Omental fat pad (tissue), 4 donors: ENCODE data around the gene TRPM3. TPM values are rescaled to one million over a fixed set of nuclear protein-coding genes. Genes with fewer than 3 reads are reported as not detected.

Experiments used
- ATAC-seq: fragments of 150-250 bp; one replicate; pipeline ENCODE4 v1.9.1; 2016; ENCODE audit warnings: mild to moderate bottlenecking, moderate library complexity; ENCODE audit not compliant: low FRiP score
- DNase-seq: peaks from one replicate; pipeline ENCODE4 v3.0.0-alpha.2; 2019; ENCODE audit warnings: low spot score
- CTCF ChIP-seq, 3 donors: fragments of 450-650 bp; IDR thresholded peaks; one replicate each; pipeline ENCODE4 v1.5.1; 2016 to 2017; ENCODE audit warnings: antibody characterized with exemption in 3 of 3, mild to moderate bottlenecking in 3 of 3, moderate library complexity in 2 of 3
- total RNA-seq, 4 donors: library from RNA; depleted of rRNA; stranded (reverse); fragments of >200 nt; gene quantifications; one replicate each; pipeline ENCODE4 v1.1.0, GENCODE V29; 2016

Gene TRPM3
- total RNA-seq, 4 donors from 2014 or later, result 0.60 to 9.3 (median 1.5) TPM

- no peak for ATAC-seq
- TF ChIP-seq CTCF (IDR thresholded peaks at IDR 0.05), result no peak
These were observed 158.5 kb downstream of the TRPM3 start for GRCh38 chr9:70962761-70963440.

GRCh38 chr9:70959366-70959765 lies 162.1 kb downstream of the TRPM3 start:
- ATAC-seq (no peak), DNase-seq (no peak)
- no peak for TF ChIP-seq CTCF (IDR thresholded peaks at IDR 0.05)

More at GRCh38 chr9:70962761-70963440, 158.5 kb downstream of the TRPM3 start:
- DNase-seq, result no peak

GRCh38 chr9:70954596-70955143 lies 166.8 kb downstream of the TRPM3 start:
- DNase-seq, result no peak
- ATAC-seq, result no peak
- no peak for TF ChIP-seq CTCF (IDR thresholded peaks at IDR 0.05)

- no peak for TF ChIP-seq CTCF (IDR thresholded peaks at IDR 0.05)
- peak; percentile 78 for ATAC-seq
- no peak for DNase-seq
These were observed 167.3 kb downstream of the TRPM3 start for GRCh38 chr9:70954126-70954525.

GRCh38 chr9:70951749-70952727 lies 169.4 kb downstream of the TRPM3 start:
- TF ChIP-seq CTCF (IDR thresholded peaks at IDR 0.05), result no peak
- DNase-seq (no peak), ATAC-seq (no peak)

- TF ChIP-seq CTCF (IDR thresholded peaks at IDR 0.05), result no peak
- ATAC-seq, result no peak
- no peak for DNase-seq
These were observed 171.2 kb downstream of the TRPM3 start for GRCh38 chr9:70950270-70950669.
